Neural cell (in vitro differentiated cells): ENCODE data around the gene DRD2.

Experiments used
- CTCF ChIP-seq: fragments of 450-650 bp; IDR thresholded peaks from 2 replicates; pipeline ENCODE4 v1.5.1; 2014; ENCODE audit warnings: antibody characterized with exemption, mild to moderate bottlenecking, moderate library complexity; ENCODE audit not compliant: poor library complexity, severe bottlenecking
- EP300 ChIP-seq: fragments of 450-650 bp; conservative IDR thresholded peaks from 2 replicates; pipeline ENCODE4 v1.6.1; 2014; ENCODE audit warnings: antibody characterized with exemption, mild to moderate bottlenecking, moderate library complexity; ENCODE audit not compliant: poor library complexity, severe bottlenecking
- EZH2 ChIP-seq: fragments of 200-600, 300-800 bp; shearing (Covaris generic), sonication (generic); IDR thresholded peaks from 2 replicates; pipeline ENCODE4 v1.6.1; 2014; ENCODE audit warnings: antibody characterized with exemption, low read length, borderline replicate concordance, mild to moderate bottlenecking; ENCODE audit not compliant: insufficient read depth, poor library complexity, severe bottlenecking
- MXI1 ChIP-seq: fragments of 450-650 bp; conservative IDR thresholded peaks from 2 replicates; pipeline ENCODE4 v1.6.1; 2014; ENCODE audit warnings: antibody characterized with exemption, mild to moderate bottlenecking; ENCODE audit not compliant: poor library complexity, severe bottlenecking
- POLR2AphosphoS5 ChIP-seq: IDR thresholded peaks from 2 replicates; pipeline ENCODE4 v1.6.1; 2012
- RAD21 ChIP-seq: fragments of 450-650 bp; conservative IDR thresholded peaks from 2 replicates; pipeline ENCODE4 v1.6.1; 2014; ENCODE audit warnings: antibody characterized with exemption, mild to moderate bottlenecking, moderate library complexity
- REST ChIP-seq: IDR thresholded peaks from 2 replicates; pipeline ENCODE4 v1.6.1; 2012; ENCODE audit warnings: borderline replicate concordance
- SMC3 ChIP-seq: fragments of 450-650 bp; conservative IDR thresholded peaks from 2 replicates; pipeline ENCODE4 v1.6.1; 2014; ENCODE audit warnings: antibody characterized with exemption, mild to moderate bottlenecking, moderate library complexity; ENCODE audit not compliant: poor library complexity
- TAF1 ChIP-seq: IDR thresholded peaks from 2 replicates; pipeline ENCODE4 v1.6.1; 2012; ENCODE audit warnings: low read depth

- no peak for TF ChIP-seq EZH2
- no peak for TF ChIP-seq CTCF
- TF ChIP-seq POLR2AphosphoS5 = no peak
- TF ChIP-seq EP300 = no peak
- TF ChIP-seq SMC3 = no peak
- no peak for TF ChIP-seq REST
- no peak for TF ChIP-seq TAF1
- no peak for TF ChIP-seq RAD21
- no peak for TF ChIP-seq MXI1
Measured at GRCh38 chr11:113408206-113408605, 67.0 kb downstream of the DRD2 start.
